IMR-90 (cell line): ENCODE measurements around the gene FNDC3A. TPM values are rescaled to one million over a fixed set of nuclear protein-coding genes. Genes with fewer than 3 reads are reported as not detected.

ENCODE experiments used
- ATAC-seq: fragments of 200-7000 bp; cut with Tn5 transposase; 2 replicates; pipeline ENCODE4 v1.9.1; 2020; ENCODE audit warnings: low read depth, mild to moderate bottlenecking, moderate library complexity
- BruUV-seq: library from RNA; stranded (reverse); fragments of 400-500 nt; replicated peaks from 2 replicates; lab custom pipeline; 2021; lab: Mats Ljungman, UMichigan
- CTCF ChIA-PET: fragments of 300-600 bp; formaldehyde crosslinking; extraction: SDS; loops from one replicate; lab custom pipeline; 2021; ENCODE audit warnings: antibody characterized with exemption; lab: Yijun Ruan, JAX
- POLR2A ChIA-PET: fragments of 300-600 bp; sonication (Branson Sonifier 250); formaldehyde crosslinking; loops from one replicate; lab custom pipeline; 2022; ENCODE audit warnings: antibody characterized with exemption; ENCODE audit not compliant: unreplicated experiment; lab: Charles Lee
- DNase-seq: peaks from one replicate; pipeline ENCODE4 v3.0.0; 2013
- H2AFZ ChIP-seq: replicated peaks from 2 replicates; pipeline ENCODE3; 2013; ENCODE audit warnings: low read length, mild to moderate bottlenecking; ENCODE audit not compliant: poor library complexity
- H2AK5ac ChIP-seq: 2 replicates; pipeline ENCODE4 v1.6.1; 2013; ENCODE audit warnings: low read depth, low read length, inconsistent platforms
- H2AK9ac ChIP-seq: replicated peaks from 2 replicates; pipeline ENCODE3; 2013; ENCODE audit warnings: mild to moderate bottlenecking, low read depth, low read length, moderate library complexity; ENCODE audit not compliant: poor library complexity
- H2BK120ac ChIP-seq: 2 replicates; pipeline ENCODE4 v1.6.1; 2013; ENCODE audit warnings: low read depth, low read length, inconsistent platforms
- H2BK15ac ChIP-seq: 3 replicates; pipeline ENCODE4 v1.6.1; 2013; ENCODE audit warnings: low read depth, low read length, inconsistent platforms
- H2BK20ac ChIP-seq: 2 replicates; pipeline ENCODE4 v1.6.1; 2013; ENCODE audit warnings: low read depth, mild to moderate bottlenecking, inconsistent platforms, low read length, moderate library complexity
- H2BK5ac ChIP-seq: 2 replicates; pipeline ENCODE4 v1.6.1; 2013; ENCODE audit warnings: mild to moderate bottlenecking, low read depth, low read length, inconsistent platforms; ENCODE audit not compliant: poor library complexity, severe bottlenecking
- H3K14ac ChIP-seq: replicated peaks from 2 replicates; pipeline ENCODE4 v1.6.1; 2013; ENCODE audit warnings: low read depth, low read length, inconsistent platforms
- H3K18ac ChIP-seq: 2 replicates; pipeline ENCODE4 v1.6.1; 2013; ENCODE audit warnings: low read depth, low read length, control low read depth
- H3K23ac ChIP-seq: 2 replicates; pipeline ENCODE4 v1.6.1; 2013; ENCODE audit warnings: low read depth, low read length, inconsistent platforms
- H3K27ac ChIP-seq: 2 replicates; pipeline ENCODE4 v1.5.1; 2013; ENCODE audit warnings: mild to moderate bottlenecking, control low read depth, low read length; ENCODE audit not compliant: insufficient read depth
- H3K27me3 ChIP-seq: 2 replicates; pipeline ENCODE4 v1.6.1; 2013; ENCODE audit warnings: low read length; ENCODE audit not compliant: control insufficient read depth, insufficient read depth
- H3K36me3 ChIP-seq: 2 replicates; pipeline ENCODE4 v1.6.1; 2013; ENCODE audit warnings: low read length, mixed read lengths; ENCODE audit not compliant: control insufficient read depth, insufficient read depth
- H3K4ac ChIP-seq: 2 replicates; pipeline ENCODE4 v1.6.1; 2013; ENCODE audit warnings: low read depth, low read length, inconsistent platforms
- H3K4me1 ChIP-seq: 2 replicates; pipeline ENCODE4 v1.6.1; 2013; ENCODE audit warnings: low read length, mixed read lengths; ENCODE audit not compliant: control insufficient read depth, insufficient read depth
- H3K4me2 ChIP-seq: 2 replicates; pipeline ENCODE4 v1.6.1; 2013; ENCODE audit warnings: low read depth, mild to moderate bottlenecking, control low read depth, low read length, moderate library complexity
- H3K4me3 ChIP-seq: 2 replicates; pipeline ENCODE4 v1.5.1; 2013; ENCODE audit warnings: low read depth, mild to moderate bottlenecking, control low read depth, low read length, moderate library complexity; ENCODE audit not compliant: insufficient read depth
- H3K56ac ChIP-seq: 2 replicates; pipeline ENCODE4 v1.6.1; 2013; ENCODE audit warnings: low read length, inconsistent platforms; ENCODE audit not compliant: insufficient read depth; ENCODE audit errors: extremely low read depth
- H3K79me1 ChIP-seq, 2 experiments: 2 replicates each; pipeline ENCODE4 v1.6.1; 2013; ENCODE audit warnings: low read length in 2 of 2, inconsistent platforms in 1 of 2, low read depth in 1 of 2
- H3K9ac ChIP-seq: 2 replicates; pipeline ENCODE4 v1.6.1; 2013; ENCODE audit warnings: low read depth, low read length, control low read depth
- H3K9me1 ChIP-seq: 2 replicates; pipeline ENCODE4 v1.6.1; 2013; ENCODE audit warnings: low read length, inconsistent platforms; ENCODE audit not compliant: insufficient read depth
- H3K9me3 ChIP-seq: 2 replicates; pipeline ENCODE4 v1.6.1; 2013; ENCODE audit warnings: low read length; ENCODE audit not compliant: control insufficient read depth, insufficient read depth
- H4K20me1 ChIP-seq: 2 replicates; pipeline ENCODE4 v1.6.1; 2013; ENCODE audit warnings: low read length, inconsistent platforms; ENCODE audit not compliant: insufficient read depth
- H4K5ac ChIP-seq: 2 replicates; pipeline ENCODE4 v1.6.1; 2013; ENCODE audit warnings: mild to moderate bottlenecking, low read depth, low read length, control low read depth
- H4K8ac ChIP-seq, 2 experiments: 2 replicates each; pipeline ENCODE4 v1.6.1; 2013; ENCODE audit warnings: low read depth in 2 of 2, low read length in 2 of 2, control low read depth in 1 of 2, inconsistent platforms in 1 of 2
- H4K91ac ChIP-seq: 2 replicates; pipeline ENCODE4 v1.6.1; 2013; ENCODE audit warnings: low read depth, low read length, inconsistent platforms; ENCODE audit not compliant: insufficient read depth
- BHLHE40 ChIP-seq: fragments of 150-350 bp; IDR thresholded peaks from 2 replicates; pipeline ENCODE4 v1.6.1; 2016; ENCODE audit warnings: mild to moderate bottlenecking, low read depth, low read length
- CEBPB ChIP-seq: IDR thresholded peaks from 2 replicates; pipeline ENCODE4 v1.6.1; 2012; ENCODE audit warnings: low read depth, low read length, improper control_type of control experiment
- FOS ChIP-seq: fragments of 150-350 bp; IDR thresholded peaks from 2 replicates; pipeline ENCODE4 v1.6.1; 2016; ENCODE audit warnings: low read depth, low read length
- MXI1 ChIP-seq: IDR thresholded peaks from 2 replicates; pipeline ENCODE4 v1.6.1; 2012; ENCODE audit warnings: low read depth, mild to moderate bottlenecking, low read length, moderate library complexity, borderline replicate concordance
- RFX5 ChIP-seq: IDR thresholded peaks from 2 replicates; pipeline ENCODE4 v1.8.0; 2012; ENCODE audit warnings: low read depth, mild to moderate bottlenecking, low read length, moderate library complexity
- USF2 ChIP-seq: fragments of 150-350 bp; IDR thresholded peaks from 2 replicates; pipeline ENCODE4 v1.6.1; 2017; ENCODE audit warnings: mild to moderate bottlenecking, antibody characterized with exemption, low read length, low read depth
- WGBS, 2 experiments: methylation state at CpG; one replicate each; pipeline versions ENCODE4 v1.1.5 to v1.1.7; 2013; ENCODE audit warnings: missing lambda C conversion rate in 2 of 2; ENCODE audit not compliant: insufficient read length in 1 of 2; ENCODE audit errors: extremely low coverage in 2 of 2; 5-methylcytosine and 5-hydroxymethylcytosine counted together
- dilution Hi-C: fragments of 300-500 bp; cut with HindIII; formaldehyde crosslinking; loops from one replicate; pipeline ENCODE4 v1.14.3; 2018; ENCODE audit warnings: low sequenced_read_pairs; ENCODE audit not compliant: unreplicated experiment
- in situ Hi-C: fragments of 300-500 bp; cut with MboI; formaldehyde crosslinking; loops from 3 replicates; pipeline ENCODE4 v1.14.3; 2019; ENCODE audit warnings: low sequenced_read_pairs, inconsistent platforms, mixed read lengths
- intact Hi-C: fragments of 100-400 bp; cut with micrococcal nuclease; formaldehyde crosslinking; loops from 2 replicates; pipeline ENCODE4 v1.10.0; 2022
- polyA plus RNA-seq, 3 experiments: library from polyadenylated mRNA; depleted of rRNA; stranded (reverse); fragments of >200 nt; gene quantifications; 2 replicates each; pipeline ENCODE4 v1.2.3, GENCODE V29; 2012; ENCODE audit warnings: low replicate concordance in 1 of 3
- total RNA-seq: library from RNA; depleted of rRNA; stranded (reverse); fragments of >200 nt; gene quantifications from 2 replicates; pipeline ENCODE4 v1.2.3, GENCODE V29; 2012

Gene FNDC3A
- total and polyA plus RNA-seq, 2 of the 4 experiments (the other 2 are of a cell fraction) = 29.2 to 60.4 TPM

GRCh38 chr13:49112782-49113525 is 137.2 kb downstream of the FNDC3A start (continued):
- TF ChIP-seq RFX5 = no peak
- TF ChIP-seq MXI1 = no peak

DNA sequence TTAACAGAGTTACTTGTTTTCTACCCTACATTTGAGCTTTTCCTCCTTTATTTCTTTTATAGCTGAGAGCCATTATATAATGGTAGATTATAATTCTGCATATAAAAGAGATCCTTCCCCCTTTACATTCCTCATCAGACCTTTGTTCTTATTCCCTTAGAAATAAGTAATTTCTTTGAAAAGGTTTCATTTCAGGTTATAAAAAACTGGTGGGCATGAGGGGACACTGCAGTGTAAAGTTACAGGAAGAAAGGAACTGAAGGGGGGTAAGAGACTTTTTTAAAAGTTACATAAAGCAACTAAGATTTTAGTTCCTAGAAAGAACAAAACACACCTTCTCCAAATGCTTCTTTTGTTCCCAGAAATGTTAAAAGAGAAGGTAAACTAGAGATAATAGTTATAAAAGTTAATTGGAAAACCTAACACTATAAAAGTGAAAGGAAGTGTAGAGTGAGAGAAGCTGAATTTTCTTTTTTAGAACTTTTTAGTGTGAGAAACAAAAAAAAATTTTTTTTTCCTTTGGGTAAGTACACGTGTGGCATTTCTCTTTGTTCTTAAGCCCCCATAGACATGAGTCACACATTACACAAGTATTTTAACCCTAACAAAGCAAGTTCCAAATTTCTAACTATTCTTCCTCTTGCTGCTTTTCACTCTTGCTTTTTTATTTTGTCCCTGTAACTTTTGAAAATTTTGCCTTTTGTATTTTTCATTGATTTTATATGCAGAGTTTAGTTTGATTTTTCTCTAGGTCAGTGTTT is 138.0 kb downstream of the FNDC3A start:
- H3K9ac ChIP-seq = peak overlapping the region; percentile 64
- no peak overlapping the region for H2AFZ ChIP-seq
- H3K27ac ChIP-seq = peak overlapping the region; percentile 76
- 0 out of 2 replicates have a peak overlapping the region, but pooled peaks have one; percentile 40 for H3K23ac ChIP-seq
- H3K4ac ChIP-seq = no peak overlapping the region
- BruUV-seq = no TSS peak
- H3K9me1 ChIP-seq = 0 out of 2 replicates have a peak, but pooled peaks cover 4% of the 10 kb centered on the region
- H3K9me3 ChIP-seq = no peaks in the 10 kb centered on the region
- no peak overlapping the region for H4K5ac ChIP-seq
- no peak overlapping the region for H4K91ac ChIP-seq
- peaks cover 3% of the 10 kb centered on the region for H3K4me1 ChIP-seq
- peak; percentile 82 for DNase-seq
- H4K20me1 ChIP-seq = no peaks in the 10 kb centered on the region
- H2AK5ac ChIP-seq = no peak overlapping the region
- intact Hi-C loops = loop anchor here (10.0 kb wide), 1 partner anchor 339 kb away; no protein-coding TSS in a partner anchor
- peak overlapping the region; percentile 31 to 81; a peak in 2 of 4 replicates for H4K8ac ChIP-seq
- no peak overlapping the region for H2BK120ac ChIP-seq
- peak; percentile 18; the same call in 1 of the 2 replicates for ATAC-seq
- in situ Hi-C loops = no loop called here
- no peak overlapping the region for H3K4me3 ChIP-seq
- peak overlapping the region; percentile 55 for H2BK5ac ChIP-seq
- H3K36me3 ChIP-seq = peaks cover 19% of the 10 kb centered on the region
- no CpG with 5 or more reads among the region's 1 CpG for WGBS, 2 experiments
- H3K14ac ChIP-seq = no peak overlapping the region
- peak overlapping the region; percentile 47; the same call in 1 of the 2 replicates for H3K18ac ChIP-seq
- dilution Hi-C loops = no loop called here
- ChIA-PET CTCF (no interaction called here), POLR2A (no interaction called here)
- no peak overlapping the region for H3K56ac ChIP-seq
- H2BK20ac ChIP-seq = no peak overlapping the region
- H3K79me1 ChIP-seq = peaks cover 29 to 45% of the 10 kb centered on the region in 2 experiments
- no peak overlapping the region for H2AK9ac ChIP-seq
- peak overlapping the region; percentile 84 for H3K4me2 ChIP-seq
- TF ChIP-seq USF2 (no peak), FOS (peak; percentile 46; the same call in 1 of the 2 replicates), CEBPB (peak; percentile 71), BHLHE40 (peak; percentile 71)
- no peaks in the 10 kb centered on the region for H3K27me3 ChIP-seq
- no peak overlapping the region for H2BK15ac ChIP-seq
